GM18519 (cell line): Measurements from ENCODE around the gene ADARB1.

ENCODE experiments used
- ATAC-seq: cut with Tn5 transposase; IDR thresholded peaks from one replicate; pipeline ENCODE4 v1.9.1; 2021; ENCODE audit warnings: mild to moderate bottlenecking, moderate library complexity; ENCODE audit not compliant: unreplicated experiment, low FRiP score

Gene ADARB1

GRCh38 chr21:45146306-45146705 is 71.9 kb downstream of the ADARB1 start:
- ATAC-seq: no peak

GRCh38 chr21:45146801-45147200 is 72.4 kb downstream of the ADARB1 start:
- no peak for ATAC-seq

GRCh38 chr21:45147473-45148315 is 73.3 kb downstream of the ADARB1 start:
- no peak for ATAC-seq

GRCh38 chr21:45148316-45148990 is 74.1 kb downstream of the ADARB1 start:
- ATAC-seq: no peak

- ATAC-seq: no peak
These were observed 74.6 kb downstream of the ADARB1 start for GRCh38 chr21:45149021-45149420.

GRCh38 chr21:45150638-45151131 is 76.3 kb downstream of the ADARB1 start:
- ATAC-seq: no peak

- no peak for ATAC-seq
These were observed 77.2 kb downstream of the ADARB1 start for GRCh38 chr21:45151445-45152160.

- no peak for ATAC-seq
These were observed 77.9 kb downstream of the ADARB1 start for GRCh38 chr21:45152265-45152746.

GRCh38 chr21:45153358-45154318 is 79.3 kb downstream of the ADARB1 start:
- ATAC-seq: no peak

- no peak for ATAC-seq
These were observed 80.4 kb downstream of the ADARB1 start for GRCh38 chr21:45154511-45155508.

- no peak for ATAC-seq
These were observed 81.5 kb downstream of the ADARB1 start for GRCh38 chr21:45155910-45156309.

GRCh38 chr21:45156459-45156858 is 82.1 kb downstream of the ADARB1 start:
- no peak for ATAC-seq

- no peak for ATAC-seq
These were observed 83.6 kb downstream of the ADARB1 start for GRCh38 chr21:45157932-45158331.

GRCh38 chr21:45158491-45159423 is 84.4 kb downstream of the ADARB1 start:
- no peak for ATAC-seq

GRCh38 chr21:45160198-45160597 is 85.8 kb downstream of the ADARB1 start:
- no peak for ATAC-seq

- no peak for ATAC-seq
These were observed 86.9 kb downstream of the ADARB1 start for GRCh38 chr21:45161038-45161945.

- no peak for ATAC-seq
These were observed 87.7 kb downstream of the ADARB1 start for GRCh38 chr21:45162115-45162514.
